Prostate gland (tissue), 2 donors: ENCODE measurements around the gene DEDD.

Source experiments
- CTCF ChIP-seq, 4 experiments: fragments of 200-600 bp in 2 of 4; fragments of 450-650 bp in 2 of 4; sonication (generic) in 2 of 4; IDR thresholded peaks; 1 replicate in 3 of 4; 2 replicates in 1 of 4; pipeline ENCODE4 v1.5.1; 2016 to 2019; ENCODE audit warnings: antibody characterized with exemption in 4 of 4, mild to moderate bottlenecking in 2 of 4, moderate library complexity in 2 of 4
- POLR2A ChIP-seq: fragments of 450-650 bp; IDR thresholded peaks from one replicate; pipeline ENCODE4 v1.6.1; 2016; ENCODE audit warnings: antibody characterized with exemption, mild to moderate bottlenecking

- no peak for TF ChIP-seq CTCF (IDR thresholded peaks at IDR 0.05)
- no peak for TF ChIP-seq POLR2A
Observed at GRCh38 chr1:161096015-161096414, 36.5 kb downstream of the DEDD start.
